VCaP (cell line): Measurements from ENCODE around the gene RTP5.
"Not testable (repeated sequence)": the region's sequence is repeated elsewhere in the genome, so short reads cannot be mapped to it uniquely, and the experiment has no call there.

Experiments
- H3K27ac ChIP-seq: fragments of 450-650 bp; 2 replicates; pipeline ENCODE4 v1.5.1; 2017
- TF ChIP-seq, protein P1 (sequence below): fragments of 450-650 bp; conservative IDR thresholded peaks from 2 replicates; pipeline ENCODE4 v1.5.1; 2017; ENCODE audit warnings: mild to moderate bottlenecking, moderate library complexity

RTP5 gene

DNA sequence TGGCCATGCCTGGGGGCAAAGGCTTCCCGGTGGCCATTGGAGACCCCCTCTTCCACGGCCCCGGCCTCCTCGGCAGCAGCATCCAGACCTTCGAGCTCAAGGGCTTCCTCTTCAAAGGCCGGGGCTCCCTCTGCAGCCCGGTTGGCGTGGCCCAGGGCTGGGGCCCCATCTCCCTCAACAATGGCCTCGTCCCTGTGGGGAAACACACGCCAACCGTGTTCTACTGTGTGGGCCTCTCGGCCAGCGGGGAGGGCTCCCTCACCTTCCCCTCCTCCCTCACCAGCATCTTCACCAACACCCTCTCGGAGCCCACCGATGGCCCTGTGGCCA is 2.7 kb downstream of the RTP5 start:
- TF ChIP-seq, protein P1, sequence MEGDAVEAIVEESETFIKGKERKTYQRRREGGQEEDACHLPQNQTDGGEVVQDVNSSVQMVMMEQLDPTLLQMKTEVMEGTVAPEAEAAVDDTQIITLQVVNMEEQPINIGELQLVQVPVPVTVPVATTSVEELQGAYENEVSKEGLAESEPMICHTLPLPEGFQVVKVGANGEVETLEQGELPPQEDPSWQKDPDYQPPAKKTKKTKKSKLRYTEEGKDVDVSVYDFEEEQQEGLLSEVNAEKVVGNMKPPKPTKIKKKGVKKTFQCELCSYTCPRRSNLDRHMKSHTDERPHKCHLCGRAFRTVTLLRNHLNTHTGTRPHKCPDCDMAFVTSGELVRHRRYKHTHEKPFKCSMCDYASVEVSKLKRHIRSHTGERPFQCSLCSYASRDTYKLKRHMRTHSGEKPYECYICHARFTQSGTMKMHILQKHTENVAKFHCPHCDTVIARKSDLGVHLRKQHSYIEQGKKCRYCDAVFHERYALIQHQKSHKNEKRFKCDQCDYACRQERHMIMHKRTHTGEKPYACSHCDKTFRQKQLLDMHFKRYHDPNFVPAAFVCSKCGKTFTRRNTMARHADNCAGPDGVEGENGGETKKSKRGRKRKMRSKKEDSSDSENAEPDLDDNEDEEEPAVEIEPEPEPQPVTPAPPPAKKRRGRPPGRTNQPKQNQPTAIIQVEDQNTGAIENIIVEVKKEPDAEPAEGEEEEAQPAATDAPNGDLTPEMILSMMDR = no peak
- no peak overlapping the region for H3K27ac ChIP-seq

DNA sequence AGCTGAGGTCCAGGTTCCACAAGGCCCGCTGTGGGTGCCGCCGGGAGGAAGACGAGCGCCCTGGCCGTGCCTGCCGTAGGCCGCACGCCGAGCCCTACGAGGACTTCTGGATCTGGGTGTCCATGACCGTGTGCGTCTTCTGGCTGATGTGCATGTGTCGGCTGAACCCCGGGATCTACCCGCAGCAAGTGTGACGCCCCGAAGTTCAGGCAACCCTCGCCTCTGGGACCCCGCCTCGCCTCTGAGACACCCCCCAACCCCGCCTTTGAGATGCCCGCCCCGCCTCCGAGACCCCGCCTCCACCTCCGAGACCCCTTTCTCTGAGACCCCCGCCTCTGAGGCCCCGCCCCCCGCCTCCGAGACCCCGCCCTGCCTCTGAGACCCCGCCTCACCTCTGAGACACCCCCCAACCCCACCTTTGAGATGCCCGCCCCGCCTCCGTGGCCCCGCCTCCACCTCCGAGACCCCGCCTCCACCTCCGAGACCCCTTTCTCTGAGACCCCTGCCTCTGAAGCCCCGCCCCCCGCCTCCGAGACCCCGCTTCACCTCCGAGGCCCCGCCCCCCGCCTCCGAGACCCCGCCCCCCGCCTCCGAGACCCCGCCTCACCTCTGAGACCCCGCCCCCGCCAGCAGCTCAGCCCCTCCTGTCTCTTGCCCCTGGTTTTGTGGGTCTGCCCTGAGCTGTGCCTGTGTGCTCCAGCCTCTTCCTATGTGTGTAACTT is 3.7 kb downstream of the RTP5 start:
- TF ChIP-seq, protein P1 = no peak
- no peak overlapping the region for H3K27ac ChIP-seq

DNA sequence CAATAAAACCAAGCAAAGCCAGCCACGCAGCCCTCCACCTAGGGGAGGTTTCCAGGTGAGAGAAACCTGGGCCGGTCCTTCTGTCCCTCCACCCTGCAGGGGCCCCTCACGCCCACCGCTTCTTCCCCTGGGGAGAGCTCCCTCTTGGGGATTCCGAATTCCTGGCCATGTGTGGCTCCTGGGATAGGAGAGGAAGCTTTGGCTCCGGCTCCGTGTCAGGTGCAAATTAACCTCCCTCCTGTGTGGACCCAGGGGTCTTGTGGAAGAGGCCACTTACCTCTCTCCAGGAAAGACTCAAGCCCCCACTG is 4.2 kb downstream of the RTP5 start:
- TF ChIP-seq, protein P1 = no peak
- H3K27ac ChIP-seq = no peak overlapping the region

DNA sequence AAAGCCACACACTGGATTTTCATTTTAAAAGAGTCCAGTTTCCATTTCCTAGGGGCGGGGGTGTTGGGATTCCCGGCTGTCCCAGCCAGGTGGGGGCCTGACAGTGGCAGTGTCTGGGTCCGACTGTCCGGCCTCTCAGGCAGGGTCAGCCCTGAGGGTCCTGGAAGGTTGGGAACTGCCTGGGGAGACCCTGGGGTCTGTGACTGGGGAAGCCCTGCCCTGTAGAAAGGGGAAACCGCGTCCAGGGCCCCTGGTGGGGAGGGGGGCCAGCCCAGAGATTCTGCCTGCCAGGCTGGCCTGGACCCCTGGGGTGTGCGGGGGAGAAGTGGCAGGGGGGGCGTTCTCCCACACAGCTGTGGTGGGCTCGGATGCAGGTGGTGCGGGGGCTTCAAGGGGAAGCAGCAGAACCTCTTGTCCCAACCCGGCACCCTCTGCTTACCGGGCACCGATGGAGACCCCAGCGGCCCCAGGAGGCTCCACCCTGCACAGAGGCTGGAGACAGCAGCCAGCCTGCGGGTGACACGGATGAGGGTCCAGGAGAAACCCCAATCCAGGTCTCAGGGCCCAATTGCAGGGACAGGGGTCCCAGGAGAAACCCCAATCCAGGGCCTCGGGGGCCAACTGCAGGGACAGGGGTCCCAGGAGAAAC is 4.9 kb downstream of the RTP5 start:
- H3K27ac ChIP-seq = no peak overlapping the region
- TF ChIP-seq, protein P1 = no peak

DNA sequence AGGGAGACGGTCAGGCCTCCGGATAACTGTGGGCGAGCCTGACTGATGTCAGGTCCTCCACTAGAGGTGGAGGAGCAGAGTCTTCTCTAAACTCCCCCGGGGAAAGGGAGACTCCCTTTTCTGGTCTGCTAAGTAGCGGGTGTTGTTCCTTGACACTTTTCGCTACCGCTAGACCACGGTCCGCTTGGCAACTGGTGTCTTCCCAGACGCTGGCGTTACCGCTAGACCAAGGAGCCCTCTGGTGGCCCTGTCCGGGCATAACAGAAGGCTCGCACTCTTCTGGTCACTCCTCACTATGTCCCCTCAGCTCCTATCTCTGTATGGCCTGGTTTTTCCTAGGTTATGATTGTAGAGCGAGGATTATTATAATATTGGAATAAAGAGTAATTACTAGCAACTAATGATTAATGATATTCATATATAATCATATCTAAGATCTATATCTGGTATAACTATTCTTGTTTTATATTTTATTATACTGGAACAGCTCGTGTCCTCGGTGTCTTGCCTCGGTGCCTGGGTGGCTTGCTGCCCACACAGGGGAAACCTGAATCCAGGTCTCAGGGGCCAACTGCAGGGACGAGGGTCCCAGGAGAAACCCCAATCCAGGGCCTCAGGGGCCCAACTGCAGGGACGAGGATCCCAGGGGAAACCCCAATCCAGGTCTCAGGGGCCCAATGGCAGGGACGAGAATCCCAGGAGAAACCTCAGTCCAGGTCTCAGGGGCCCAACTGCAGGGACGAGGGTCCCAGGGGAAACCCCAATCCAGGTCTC is 6.4 kb downstream of the RTP5 start:
- H3K27ac ChIP-seq = not testable (repeated sequence)
- TF ChIP-seq, protein P1 = peak; percentile 66

DNA sequence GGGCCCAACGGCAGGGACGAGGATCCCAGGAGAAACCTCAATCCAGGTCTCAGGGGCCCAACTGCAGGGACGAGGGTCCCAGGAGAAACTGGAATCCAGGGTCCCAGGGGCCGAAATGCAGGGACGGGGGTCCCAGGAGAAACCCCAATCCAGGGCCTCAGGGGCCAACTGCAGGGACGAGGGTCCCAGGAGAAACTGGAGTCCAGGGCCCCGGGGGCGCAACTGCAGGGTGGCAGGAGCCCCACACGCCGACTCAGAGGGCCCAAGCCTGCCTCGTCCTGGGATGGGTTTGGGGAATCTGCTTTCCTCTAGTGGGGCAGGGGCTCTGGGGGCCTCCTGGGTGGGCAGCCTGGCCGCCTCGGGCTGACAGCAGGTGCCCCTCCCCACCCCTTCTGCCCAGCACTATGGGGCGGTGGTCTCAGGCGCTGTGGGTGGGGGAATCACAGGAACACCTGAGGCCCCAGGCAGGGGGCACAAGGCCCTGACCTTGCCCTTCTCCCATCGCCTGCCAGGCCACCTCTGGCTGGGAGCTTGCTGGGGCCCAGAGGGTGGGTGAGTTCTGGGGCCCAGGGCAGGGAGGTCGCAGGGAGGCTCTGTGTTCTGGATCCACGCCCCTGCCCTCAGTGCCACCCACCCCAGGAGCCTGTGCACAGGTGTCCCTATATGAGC is 7.1 kb downstream of the RTP5 start:
- no peak overlapping the region for H3K27ac ChIP-seq
- TF ChIP-seq, protein P1 = no peak

DNA sequence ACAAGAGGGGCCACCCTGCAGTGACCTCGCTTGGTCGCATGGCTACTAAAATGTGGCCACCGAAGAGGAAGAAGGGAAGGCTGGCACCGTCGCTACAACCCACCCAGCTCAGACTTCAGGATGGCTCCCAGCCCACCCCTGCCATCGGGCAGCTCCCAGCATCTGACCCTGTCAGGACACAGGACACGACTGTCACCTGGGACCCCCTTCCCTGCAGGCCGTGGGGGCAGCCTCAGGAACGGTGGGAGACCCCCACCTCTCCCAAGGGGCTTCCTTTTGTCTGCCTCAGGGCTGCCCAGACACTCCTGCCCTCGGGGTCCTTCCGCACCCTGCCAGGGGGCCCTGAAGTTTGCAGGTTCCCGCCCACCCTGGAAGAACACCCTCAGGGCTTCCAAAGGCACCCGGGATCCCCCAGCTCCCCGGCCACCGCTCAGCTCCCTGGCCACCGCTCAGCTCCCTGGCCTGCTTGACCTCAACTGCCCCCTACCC is 7.7 kb downstream of the RTP5 start:
- TF ChIP-seq, protein P1 = no peak

More for the DNA sequence above, 7.7 kb downstream of the RTP5 start:
- no peak overlapping the region for H3K27ac ChIP-seq
